ENCODE data around the gene ROBO3.
A peak's percentile ranks its signal among the peaks of the same experiment; 100 is the strongest.

The ROBO3 gene

DNA sequence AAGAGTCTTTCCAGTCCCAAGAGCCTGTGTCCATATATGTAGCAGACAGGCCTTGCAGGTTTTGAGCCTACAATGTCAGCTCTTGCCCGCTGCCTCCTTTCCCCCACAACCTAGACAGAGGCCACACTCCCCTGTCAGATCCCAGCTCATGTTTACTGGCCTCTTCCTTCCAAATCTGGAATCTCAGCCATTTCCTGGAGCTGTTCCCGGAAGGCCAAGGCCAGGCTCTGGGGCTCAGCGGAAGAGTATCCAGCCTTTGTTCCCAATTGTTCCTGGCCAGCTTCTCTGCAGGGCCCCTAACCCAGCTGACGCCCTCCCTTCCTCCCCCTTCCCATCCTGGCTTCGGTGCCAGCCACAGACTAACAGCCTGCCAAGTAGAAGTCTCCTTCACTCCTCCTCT lies 33.5 kb downstream of the ROBO3 start:
- H3K4me3 ChIP-seq (ENCODE audit: low read depth, low read length): no peak overlapping the region
- TF ChIP-seq, protein P1, sequence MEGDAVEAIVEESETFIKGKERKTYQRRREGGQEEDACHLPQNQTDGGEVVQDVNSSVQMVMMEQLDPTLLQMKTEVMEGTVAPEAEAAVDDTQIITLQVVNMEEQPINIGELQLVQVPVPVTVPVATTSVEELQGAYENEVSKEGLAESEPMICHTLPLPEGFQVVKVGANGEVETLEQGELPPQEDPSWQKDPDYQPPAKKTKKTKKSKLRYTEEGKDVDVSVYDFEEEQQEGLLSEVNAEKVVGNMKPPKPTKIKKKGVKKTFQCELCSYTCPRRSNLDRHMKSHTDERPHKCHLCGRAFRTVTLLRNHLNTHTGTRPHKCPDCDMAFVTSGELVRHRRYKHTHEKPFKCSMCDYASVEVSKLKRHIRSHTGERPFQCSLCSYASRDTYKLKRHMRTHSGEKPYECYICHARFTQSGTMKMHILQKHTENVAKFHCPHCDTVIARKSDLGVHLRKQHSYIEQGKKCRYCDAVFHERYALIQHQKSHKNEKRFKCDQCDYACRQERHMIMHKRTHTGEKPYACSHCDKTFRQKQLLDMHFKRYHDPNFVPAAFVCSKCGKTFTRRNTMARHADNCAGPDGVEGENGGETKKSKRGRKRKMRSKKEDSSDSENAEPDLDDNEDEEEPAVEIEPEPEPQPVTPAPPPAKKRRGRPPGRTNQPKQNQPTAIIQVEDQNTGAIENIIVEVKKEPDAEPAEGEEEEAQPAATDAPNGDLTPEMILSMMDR (IDR thresholded peaks at IDR 0.05; ENCODE audit: low read depth, low read length): peak; percentile 38
- in situ Hi-C loops (cut with HindIII; ENCODE audit: low sequenced_read_pairs): no loop called here
- no peak for DNase-seq (ENCODE audit: low read depth, low spot score)

DNA sequence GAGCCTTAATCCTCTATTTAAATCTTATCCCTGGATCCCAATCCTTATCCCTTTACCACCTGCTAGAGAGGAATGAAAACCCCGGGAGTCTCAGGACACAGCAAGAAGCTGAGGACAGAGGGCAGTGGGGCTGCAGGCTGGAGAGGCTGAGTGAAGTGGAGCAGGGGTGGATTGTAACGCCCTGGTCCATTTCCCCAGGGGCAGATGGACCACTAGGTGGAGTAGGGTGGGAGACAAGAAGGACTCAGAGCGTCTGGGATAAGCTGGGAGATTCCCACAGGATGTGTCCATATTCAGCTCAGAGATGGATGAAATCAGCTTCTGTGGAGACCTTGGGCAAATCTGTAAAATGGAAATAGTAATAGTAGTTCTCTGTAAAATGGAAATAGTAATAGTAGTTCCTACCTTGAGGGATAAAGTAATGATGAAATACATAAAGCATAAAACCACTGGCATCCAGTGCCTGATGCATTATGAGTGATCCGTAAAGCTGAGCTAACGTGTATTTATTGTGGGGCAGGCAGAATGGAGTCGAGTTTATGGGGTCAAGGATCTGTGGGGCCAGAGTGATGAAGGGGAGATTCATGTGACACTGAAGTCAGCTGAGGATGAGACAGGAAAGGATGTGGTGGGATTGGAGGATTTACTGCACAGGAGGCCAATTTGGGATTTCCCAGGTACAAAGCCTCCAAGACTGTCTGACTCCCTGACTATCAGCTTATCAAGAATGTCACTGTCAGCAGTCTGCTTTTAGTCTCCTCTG lies 34.3 kb downstream of the ROBO3 start:
- in situ Hi-C loops (cut with HindIII; ENCODE audit: low sequenced_read_pairs): no loop called here
- peak; percentile 14 for DNase-seq (ENCODE audit: low read depth, low spot score)
- TF ChIP-seq, protein P1 (IDR thresholded peaks at IDR 0.05; ENCODE audit: low read depth, low read length): peak; percentile 22
- no peak overlapping the region for H3K4me3 ChIP-seq (ENCODE audit: low read depth, low read length)

DNA sequence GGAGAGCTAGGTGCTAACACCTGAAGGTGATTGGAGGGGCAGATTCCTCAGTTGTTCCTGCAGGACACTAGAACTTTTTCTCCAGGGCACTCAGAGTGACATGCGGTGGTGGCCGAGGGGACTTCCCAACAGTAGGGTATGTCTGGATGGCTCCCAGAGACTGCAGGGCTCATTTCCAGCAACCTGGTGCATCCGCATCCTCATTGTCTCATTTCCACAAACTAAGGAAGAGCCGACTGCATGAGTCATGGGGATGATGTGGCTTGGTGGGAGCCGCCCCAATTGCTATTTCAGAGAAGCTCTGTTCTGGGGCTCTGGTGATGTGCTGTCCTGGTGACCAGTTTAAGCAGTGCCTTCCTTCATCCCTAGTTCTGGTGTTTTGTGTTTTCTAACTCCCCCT lies 35.2 kb downstream of the ROBO3 start:
- H3K4me3 ChIP-seq (ENCODE audit: low read depth, low read length): no peak overlapping the region
- in situ Hi-C loops (cut with HindIII; ENCODE audit: low sequenced_read_pairs): no loop called here
- DNase-seq (ENCODE audit: low read depth, low spot score): peak; percentile 87
- TF ChIP-seq, protein P1 (IDR thresholded peaks at IDR 0.05; ENCODE audit: low read depth, low read length): no peak

DNA sequence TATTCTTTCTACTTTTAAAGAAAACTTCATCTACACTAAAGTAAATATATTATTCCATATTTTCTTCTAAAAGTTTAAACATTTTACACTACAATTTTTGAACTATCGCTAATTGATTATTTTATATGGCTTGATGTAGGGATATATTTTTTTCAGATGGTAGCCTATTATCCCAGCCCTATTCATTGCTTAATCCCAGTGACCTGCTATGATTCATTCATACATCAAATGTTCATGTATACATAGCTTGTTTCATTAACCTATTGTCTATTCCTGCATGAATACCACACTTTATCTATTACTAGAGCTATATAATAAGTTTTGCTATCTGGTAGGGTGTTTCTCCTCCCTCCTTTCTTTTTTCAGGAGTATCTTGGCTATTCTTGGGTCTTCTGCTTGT lies 37.4 kb downstream of the ROBO3 start:
- TF ChIP-seq, protein P1 (IDR thresholded peaks at IDR 0.05; ENCODE audit: low read depth, low read length): no peak
- in situ Hi-C loops (cut with HindIII; ENCODE audit: low sequenced_read_pairs): no loop called here
- DNase-seq (ENCODE audit: low read depth, low spot score): no peak
- H3K4me3 ChIP-seq (ENCODE audit: low read depth, low read length): no peak overlapping the region

DNA sequence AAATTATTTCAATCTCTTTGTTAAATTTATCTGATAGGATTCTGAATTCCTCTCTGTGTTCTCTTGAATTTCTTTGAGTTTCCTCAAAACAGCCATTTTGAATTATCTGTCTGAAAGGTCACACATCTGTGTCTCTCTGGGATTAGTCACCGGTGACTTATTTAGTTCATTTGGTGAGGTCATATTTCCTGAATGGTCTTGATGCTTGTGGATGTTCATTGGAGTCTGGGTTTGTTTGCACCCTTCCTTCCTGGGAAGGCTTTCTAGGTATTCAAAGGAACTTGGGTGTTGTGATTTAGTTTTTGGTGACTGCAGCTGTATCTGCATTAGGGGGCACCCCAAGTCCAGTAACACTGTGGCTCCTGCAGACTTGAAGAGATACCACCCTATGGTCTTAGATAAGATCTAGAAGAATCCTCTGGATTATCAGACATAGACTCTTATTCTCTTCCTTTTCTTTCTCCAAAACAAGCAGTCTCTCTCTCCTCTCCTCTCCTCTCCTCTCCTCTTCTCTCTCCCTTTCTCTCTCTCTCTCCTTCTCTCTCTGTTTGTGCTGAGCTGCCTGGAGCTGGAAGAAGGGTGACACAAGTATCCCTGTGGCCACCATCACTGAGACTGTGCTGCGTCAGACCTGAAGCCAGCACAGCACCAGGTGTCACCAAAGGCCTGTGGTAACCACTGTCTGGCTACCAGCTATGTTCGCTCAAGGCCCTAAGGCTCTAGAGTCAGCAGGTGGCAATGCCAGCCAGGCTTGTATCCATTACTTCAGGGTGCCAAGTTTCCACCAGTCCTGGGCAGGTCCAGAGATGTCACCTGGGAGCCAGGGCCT lies 50.5 kb downstream of the ROBO3 start:
- TF ChIP-seq, protein P1 (IDR thresholded peaks at IDR 0.05; ENCODE audit: low read depth, low read length): no peak
- H3K4me3 ChIP-seq (ENCODE audit: low read depth, low read length): no peak overlapping the region
- DNase-seq (ENCODE audit: low read depth, low spot score): peak; percentile 48
- in situ Hi-C loops (cut with HindIII; ENCODE audit: low sequenced_read_pairs): no loop called here

DNA sequence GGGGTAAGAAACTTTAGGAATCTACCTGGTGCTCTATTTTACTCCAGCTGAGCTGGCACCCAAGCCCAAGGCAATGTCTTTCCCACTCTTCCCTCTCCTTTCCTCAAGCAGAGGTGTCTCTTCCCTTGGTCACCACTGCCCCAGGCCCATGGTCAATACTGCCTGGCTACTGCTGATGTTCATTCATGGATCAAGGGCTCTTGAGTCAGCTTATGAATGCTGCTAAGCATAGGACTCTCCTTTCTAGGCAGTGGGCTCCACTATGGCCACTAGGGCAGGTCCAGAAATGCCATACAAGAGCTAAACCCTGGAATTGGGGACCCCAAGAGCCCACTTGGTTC lies 51.1 kb downstream of the ROBO3 start:
- DNase-seq (ENCODE audit: low read depth, low spot score): no peak
- TF ChIP-seq, protein P1 (IDR thresholded peaks at IDR 0.05; ENCODE audit: low read depth, low read length): no peak
- H3K4me3 ChIP-seq (ENCODE audit: low read depth, low read length): no peak overlapping the region
- in situ Hi-C loops (cut with HindIII; ENCODE audit: low sequenced_read_pairs): no loop called here

All from astrocyte of the spinal cord (primary cell).